Loucy (cell line): ENCODE results near the gene BOD1L1.

Experiments used
- H2AFZ ChIP-seq: fragments of 200-600 bp; sonication (generic); 2 replicates; pipeline ENCODE4 v1.6.0; 2016; ENCODE audit warnings: antibody characterized with exemption, mild to moderate bottlenecking, low read length, moderate library complexity
- H3F3A ChIP-seq: fragments of 200-600 bp; 2 replicates; pipeline ENCODE4 v1.6.0; 2016; ENCODE audit warnings: antibody characterized with exemption, low read depth, mild to moderate bottlenecking
- H3K27me3 ChIP-seq: fragments of 200-600 bp; sonication (generic); 2 replicates; pipeline ENCODE4 v1.6.1; 2014; ENCODE audit warnings: low read length, mild to moderate bottlenecking; ENCODE audit not compliant: insufficient read depth, poor library complexity, severe bottlenecking
- H3K36me3 ChIP-seq: fragments of 200-600 bp; sonication (generic); 2 replicates; pipeline ENCODE4 v1.6.1; 2016; ENCODE audit warnings: low read length; ENCODE audit not compliant: insufficient read depth
- H3K4me1 ChIP-seq: fragments of 200-600 bp; sonication (generic); 2 replicates; pipeline ENCODE4 v1.5.1; 2014; ENCODE audit warnings: low read length, mild to moderate bottlenecking; ENCODE audit not compliant: insufficient read depth, poor library complexity, severe bottlenecking
- H3K4me2 ChIP-seq: fragments of 200-600 bp; sonication (generic); 2 replicates; pipeline ENCODE4 v1.6.0; 2014; ENCODE audit warnings: antibody characterized with exemption, low read length, low read depth, mild to moderate bottlenecking; ENCODE audit not compliant: poor library complexity, severe bottlenecking
- H3K4me3 ChIP-seq: fragments of 200-600 bp; sonication (generic); 2 replicates; pipeline ENCODE4 v1.5.1; 2014; ENCODE audit warnings: low read length, mild to moderate bottlenecking, mixed read lengths; ENCODE audit not compliant: poor library complexity, severe bottlenecking
- H3K79me2 ChIP-seq: fragments of 200-600 bp; sonication (generic); 2 replicates; pipeline ENCODE4 v1.6.1; 2014; ENCODE audit warnings: low read length; ENCODE audit not compliant: insufficient read depth
- H3K9ac ChIP-seq: fragments of 200-600 bp; sonication (generic); 2 replicates; pipeline ENCODE4 v1.6.0; 2014; ENCODE audit warnings: mild to moderate bottlenecking, low read depth, low read length, moderate library complexity; ENCODE audit not compliant: poor library complexity, severe bottlenecking
- H3K9me2 ChIP-seq: fragments of 200-600 bp; sonication (generic); replicated peaks from 2 replicates; pipeline ENCODE4 v1.6.1; 2016; ENCODE audit warnings: low read depth, low read length, mixed read lengths
- H3K9me3 ChIP-seq: fragments of 200-600 bp; sonication (generic); 2 replicates; pipeline ENCODE4 v1.6.1; 2014; ENCODE audit warnings: mild to moderate bottlenecking, antibody characterized with exemption, low read length, low read depth; ENCODE audit not compliant: insufficient read depth
- H4K20me1 ChIP-seq: fragments of 200-600 bp; sonication (generic); 2 replicates; pipeline ENCODE4 v1.6.0; 2014; ENCODE audit warnings: antibody characterized with exemption, low read length, mild to moderate bottlenecking; ENCODE audit not compliant: insufficient read depth, poor library complexity, severe bottlenecking
- CTCF ChIP-seq: fragments of 200-600 bp; sonication (generic); conservative IDR thresholded peaks from 2 replicates; pipeline ENCODE4 v1.5.1; 2014; ENCODE audit warnings: mild to moderate bottlenecking, antibody characterized with exemption, low read length
- EZH2phosphoT487 ChIP-seq: fragments of 200-600 bp; IDR thresholded peaks from 2 replicates; pipeline ENCODE4 v1.6.1; 2018; ENCODE audit warnings: antibody characterized with exemption, mild to moderate bottlenecking, moderate library complexity, borderline replicate concordance

The BOD1L1 gene

GRCh38 chr4:13670456-13671160 lies 43.1 kb upstream of the BOD1L1 start:
- H3K9ac ChIP-seq = no peak overlapping the region
- no peaks in the 10 kb centered on the region for H3K36me3 ChIP-seq
- no peaks in the 10 kb centered on the region for H3K79me2 ChIP-seq
- H3K9me3 ChIP-seq = no peaks in the 10 kb centered on the region
- H3K4me2 ChIP-seq = no peak overlapping the region
- H4K20me1 ChIP-seq = no peaks in the 10 kb centered on the region
- H3K4me3 ChIP-seq = no peak overlapping the region
- TF ChIP-seq EZH2phosphoT487 (no peak), CTCF (no peak)
- no peaks in the 10 kb centered on the region for H3K9me2 ChIP-seq
- H3K4me1 ChIP-seq = no peaks in the 10 kb centered on the region
- H3K27me3 ChIP-seq = no peaks in the 10 kb centered on the region
- no peak overlapping the region for H2AFZ ChIP-seq
- H3F3A ChIP-seq = no peaks in the 10 kb centered on the region

- Histone ChIP-seq H3K9me3 (no peaks in the 10 kb centered on the region), H3K27me3 (no peaks in the 10 kb centered on the region), H3K4me2 (no peak overlapping the region), H4K20me1 (no peaks in the 10 kb centered on the region), H2AFZ (no peak overlapping the region), H3K4me3 (no peak overlapping the region), H3K36me3 (no peaks in the 10 kb centered on the region), H3K4me1 (no peaks in the 10 kb centered on the region), H3K9ac (no peak overlapping the region), H3F3A (no peaks in the 10 kb centered on the region), H3K79me2 (no peaks in the 10 kb centered on the region), H3K9me2 (no peaks in the 10 kb centered on the region)
- TF ChIP-seq CTCF (no peak), EZH2phosphoT487 (no peak)
These were observed 38.5 kb upstream of the BOD1L1 start for GRCh38 chr4:13665701-13666660.

- no peak overlapping the region for H3K4me3 ChIP-seq
- H3K9me3 ChIP-seq = no peaks in the 10 kb centered on the region
- no peak overlapping the region for H3K9ac ChIP-seq
- peaks cover 3% of the 10 kb centered on the region for H3K4me1 ChIP-seq
- no peaks in the 10 kb centered on the region for H3K79me2 ChIP-seq
- no peaks in the 10 kb centered on the region for H3F3A ChIP-seq
- no peaks in the 10 kb centered on the region for H3K27me3 ChIP-seq
- H4K20me1 ChIP-seq = no peaks in the 10 kb centered on the region
- no peak overlapping the region for H2AFZ ChIP-seq
- H3K36me3 ChIP-seq = no peaks in the 10 kb centered on the region
- H3K4me2 ChIP-seq = no peak overlapping the region
- no peak for TF ChIP-seq CTCF
- no peak for TF ChIP-seq EZH2phosphoT487
- no peaks in the 10 kb centered on the region for H3K9me2 ChIP-seq
These were observed 32.0 kb upstream of the BOD1L1 start for GRCh38 chr4:13659341-13660070.
